ENCODE results near the gene PLXNC1. TPM values are rescaled to one million over a fixed set of nuclear protein-coding genes. Genes with fewer than 3 reads are reported as not detected.

The PLXNC1 gene
- total RNA-seq, 1 experiment from 2014 or later, result 1.3 TPM

DNA sequence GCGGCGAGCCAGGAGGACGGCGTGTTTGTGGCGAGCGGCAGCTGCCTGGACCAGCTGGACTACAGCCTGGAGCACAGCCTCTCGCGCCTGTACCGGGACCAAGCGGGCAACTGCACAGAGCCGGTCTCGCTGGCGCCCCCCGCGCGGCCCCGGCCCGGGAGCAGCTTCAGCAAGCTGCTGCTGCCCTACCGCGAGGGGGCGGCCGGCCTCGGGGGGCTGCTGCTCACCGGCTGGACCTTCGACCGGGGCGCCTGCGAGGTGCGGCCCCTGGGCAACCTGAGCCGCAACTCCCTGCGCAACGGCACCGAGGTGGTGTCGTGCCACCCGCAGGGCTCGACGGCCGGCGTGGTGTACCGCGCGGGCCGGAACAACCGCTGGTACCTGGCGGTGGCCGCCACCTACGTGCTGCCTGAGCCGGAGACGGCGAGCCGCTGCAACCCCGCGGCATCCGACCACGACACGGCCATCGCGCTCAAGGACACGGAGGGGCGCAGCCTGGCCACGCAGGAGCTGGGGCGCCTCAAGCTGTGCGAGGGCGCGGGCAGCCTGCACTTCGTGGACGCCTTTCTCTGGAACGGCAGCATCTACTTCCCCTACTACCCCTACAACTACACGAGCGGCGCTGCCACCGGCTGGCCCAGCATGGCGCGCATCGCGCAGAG, 873 bp downstream of the PLXNC1 start:
- H3K9me3 Mint-ChIP-seq (ENCODE audit: low read depth, unreplicated experiment), result no peaks in the 10 kb centered on the region
- H3K36me3 Mint-ChIP-seq (ENCODE audit: insufficient read depth, unreplicated experiment), result peaks cover 5% of the 10 kb centered on the region
- peak overlapping the region; percentile 70 for H3K4me3 Mint-ChIP-seq (ENCODE audit: low read depth, unreplicated experiment)
- CTCF ChIA-PET, result no interaction called here
- H3K27me3 Mint-ChIP-seq (ENCODE audit: unreplicated experiment), result peaks cover 89% of the 10 kb centered on the region
- no peak overlapping the region for H3K27ac Mint-ChIP-seq (ENCODE audit: unreplicated experiment)
- peaks cover 17% of the 10 kb centered on the region for H3K4me1 Mint-ChIP-seq (ENCODE audit: low read depth, unreplicated experiment)
- intact Hi-C loops (cut with micrococcal nuclease; ENCODE audit: unreplicated experiment), result loop anchor here (10.0 kb wide), 2 partner anchors 616 to 1186 kb away; no protein-coding TSS in a partner anchor
- TF ChIP-seq, protein P1, sequence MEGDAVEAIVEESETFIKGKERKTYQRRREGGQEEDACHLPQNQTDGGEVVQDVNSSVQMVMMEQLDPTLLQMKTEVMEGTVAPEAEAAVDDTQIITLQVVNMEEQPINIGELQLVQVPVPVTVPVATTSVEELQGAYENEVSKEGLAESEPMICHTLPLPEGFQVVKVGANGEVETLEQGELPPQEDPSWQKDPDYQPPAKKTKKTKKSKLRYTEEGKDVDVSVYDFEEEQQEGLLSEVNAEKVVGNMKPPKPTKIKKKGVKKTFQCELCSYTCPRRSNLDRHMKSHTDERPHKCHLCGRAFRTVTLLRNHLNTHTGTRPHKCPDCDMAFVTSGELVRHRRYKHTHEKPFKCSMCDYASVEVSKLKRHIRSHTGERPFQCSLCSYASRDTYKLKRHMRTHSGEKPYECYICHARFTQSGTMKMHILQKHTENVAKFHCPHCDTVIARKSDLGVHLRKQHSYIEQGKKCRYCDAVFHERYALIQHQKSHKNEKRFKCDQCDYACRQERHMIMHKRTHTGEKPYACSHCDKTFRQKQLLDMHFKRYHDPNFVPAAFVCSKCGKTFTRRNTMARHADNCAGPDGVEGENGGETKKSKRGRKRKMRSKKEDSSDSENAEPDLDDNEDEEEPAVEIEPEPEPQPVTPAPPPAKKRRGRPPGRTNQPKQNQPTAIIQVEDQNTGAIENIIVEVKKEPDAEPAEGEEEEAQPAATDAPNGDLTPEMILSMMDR (IDR thresholded peaks at IDR 0.05; ENCODE audit: unreplicated experiment), result peak; percentile 36
- peak; percentile 50 for DNase-seq
- BruUV-seq (replicated peaks), result no TSS peak

DNA sequence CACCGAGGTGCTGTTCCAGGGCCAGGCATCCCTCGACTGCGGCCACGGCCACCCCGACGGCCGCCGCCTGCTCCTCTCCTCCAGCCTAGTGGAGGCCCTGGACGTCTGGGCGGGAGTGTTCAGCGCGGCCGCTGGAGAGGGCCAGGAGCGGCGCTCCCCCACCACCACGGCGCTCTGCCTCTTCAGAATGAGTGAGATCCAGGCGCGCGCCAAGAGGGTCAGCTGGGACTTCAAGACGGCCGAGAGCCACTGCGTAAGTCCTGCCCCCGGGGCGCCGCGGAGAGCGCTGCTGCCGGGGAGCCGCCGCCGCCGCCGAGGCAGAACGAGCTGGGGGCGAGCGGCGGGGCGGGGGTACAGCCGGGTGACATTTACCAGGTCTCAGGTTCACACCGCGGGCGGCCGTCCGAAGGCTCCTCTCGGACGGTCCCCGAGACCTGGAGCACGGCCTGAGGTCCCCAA, 1.4 kb downstream of the PLXNC1 start:
- intact Hi-C loops (cut with micrococcal nuclease; ENCODE audit: unreplicated experiment), result loop anchor here (10.0 kb wide), 2 partner anchors 615 to 1185 kb away; no protein-coding TSS in a partner anchor
- Mint-ChIP-seq H3K4me3 (ENCODE audit: low read depth, unreplicated experiment) (peak overlapping the region; percentile 70), H3K4me1 (ENCODE audit: low read depth, unreplicated experiment) (peaks cover 17% of the 10 kb centered on the region), H3K27me3 (ENCODE audit: unreplicated experiment) (peaks cover 89% of the 10 kb centered on the region), H3K9me3 (ENCODE audit: low read depth, unreplicated experiment) (no peaks in the 10 kb centered on the region), H3K27ac (ENCODE audit: unreplicated experiment) (no peak overlapping the region), H3K36me3 (ENCODE audit: insufficient read depth, unreplicated experiment) (peaks cover 5% of the 10 kb centered on the region)
- CTCF ChIA-PET, result no interaction called here
- no TSS peak for BruUV-seq (replicated peaks)
- TF ChIP-seq, protein P1 (IDR thresholded peaks at IDR 0.05; ENCODE audit: unreplicated experiment), result no peak
- no peak for DNase-seq

DNA sequence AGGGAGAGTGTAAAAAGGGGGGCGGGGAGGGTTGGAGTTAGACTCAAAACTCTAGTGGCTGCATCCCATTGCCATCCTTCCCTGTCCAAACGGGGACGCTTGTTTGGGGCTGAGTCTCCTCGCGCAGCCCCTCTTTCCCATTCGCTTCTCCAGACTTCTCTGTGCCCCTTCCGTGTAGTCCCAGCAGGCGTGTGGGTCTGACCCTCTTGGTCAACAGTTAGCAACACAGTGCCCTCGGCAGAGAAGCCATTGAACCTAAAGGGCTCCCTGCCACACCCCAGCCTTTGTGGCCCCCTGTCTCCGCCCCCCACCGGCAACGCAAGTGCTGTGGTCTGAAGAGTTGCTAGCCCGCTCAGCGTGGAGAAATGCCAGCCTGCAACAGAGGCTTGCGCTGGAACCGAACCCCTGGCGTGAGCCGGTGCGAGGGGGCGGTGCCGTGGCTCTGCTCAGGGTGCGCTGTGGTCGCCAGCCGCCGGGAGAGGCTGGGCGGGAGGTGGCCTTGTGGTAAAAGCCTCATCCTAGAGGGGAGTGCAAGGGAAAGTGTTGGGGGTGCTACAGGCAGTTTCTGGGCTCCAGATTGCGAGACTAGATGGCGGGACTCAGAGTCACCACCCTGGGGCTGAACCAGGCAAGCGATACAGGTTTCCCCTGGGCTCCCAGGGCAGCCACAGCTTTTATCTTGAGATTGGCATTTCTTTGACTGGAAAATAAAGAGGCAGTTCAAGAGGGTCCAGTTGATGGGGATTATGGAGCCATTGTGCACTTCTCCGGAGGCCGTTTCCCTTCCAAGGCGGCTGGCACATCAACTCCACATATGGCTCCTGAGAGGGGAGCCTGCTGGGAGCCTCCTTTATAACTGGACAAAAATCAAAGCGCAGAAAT, 2.1 kb downstream of the PLXNC1 start:
- TF ChIP-seq, protein P1 (IDR thresholded peaks at IDR 0.05; ENCODE audit: unreplicated experiment), result no peak
- Mint-ChIP-seq H3K36me3 (ENCODE audit: insufficient read depth, unreplicated experiment) (peaks cover 5% of the 10 kb centered on the region), H3K27me3 (ENCODE audit: unreplicated experiment) (peaks cover 89% of the 10 kb centered on the region), H3K4me1 (ENCODE audit: low read depth, unreplicated experiment) (peaks cover 17% of the 10 kb centered on the region), H3K9me3 (ENCODE audit: low read depth, unreplicated experiment) (no peaks in the 10 kb centered on the region), H3K27ac (ENCODE audit: unreplicated experiment) (no peak overlapping the region), H3K4me3 (ENCODE audit: low read depth, unreplicated experiment) (peak overlapping the region; percentile 70)
- intact Hi-C loops (cut with micrococcal nuclease; ENCODE audit: unreplicated experiment), result no loop called here
- CTCF ChIA-PET, result no interaction called here
- no TSS peak for BruUV-seq (replicated peaks)
- DNase-seq, result no peak

DNA sequence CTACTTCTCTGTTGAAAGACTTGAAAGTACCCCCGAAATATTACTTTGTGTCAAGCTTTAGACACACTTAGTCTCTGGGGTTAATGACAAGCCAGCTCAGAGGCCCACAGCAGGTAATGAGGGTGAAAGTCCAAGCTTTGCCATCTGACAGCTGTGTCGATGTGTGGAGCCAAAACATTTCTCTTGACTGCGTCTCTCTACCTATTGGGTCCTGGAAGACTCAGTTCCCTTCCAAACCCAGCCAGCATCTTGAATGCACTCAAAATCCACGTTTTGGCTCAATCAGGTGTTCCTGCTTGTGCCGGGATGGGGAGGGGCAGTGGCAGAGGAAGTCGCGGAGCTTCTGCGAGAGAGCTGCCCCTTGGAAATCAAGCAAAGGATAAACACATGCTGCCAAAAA, 3.2 kb downstream of the PLXNC1 start:
- Mint-ChIP-seq H3K27ac (ENCODE audit: unreplicated experiment) (no peak overlapping the region), H3K27me3 (ENCODE audit: unreplicated experiment) (peaks cover 89% of the 10 kb centered on the region), H3K9me3 (ENCODE audit: low read depth, unreplicated experiment) (no peaks in the 10 kb centered on the region), H3K4me1 (ENCODE audit: low read depth, unreplicated experiment) (peaks cover 17% of the 10 kb centered on the region), H3K36me3 (ENCODE audit: insufficient read depth, unreplicated experiment) (peaks cover 5% of the 10 kb centered on the region), H3K4me3 (ENCODE audit: low read depth, unreplicated experiment) (no peak overlapping the region)
- BruUV-seq (replicated peaks), result no TSS peak
- CTCF ChIA-PET, result interaction anchor here (0.6 kb wide), 2 partner anchors 18 to 36 kb away, joined by 3 to 5 read pairs; no protein-coding TSS in a partner anchor
- DNase-seq, result no peak
- TF ChIP-seq, protein P1 (IDR thresholded peaks at IDR 0.05; ENCODE audit: unreplicated experiment), result no peak
- intact Hi-C loops (cut with micrococcal nuclease; ENCODE audit: unreplicated experiment), result no loop called here

All from Calu3 (cell line).